Measurements from ENCODE around the gene PEDS1. TPM values are rescaled to one million over a fixed set of nuclear protein-coding genes. Genes with fewer than 3 reads are reported as not detected.
A peak's percentile ranks its signal among the peaks of the same experiment; 100 is the strongest.

PEDS1 gene
- total RNA-seq, 1 donor from 2014 or later = 31.0 TPM

DNA sequence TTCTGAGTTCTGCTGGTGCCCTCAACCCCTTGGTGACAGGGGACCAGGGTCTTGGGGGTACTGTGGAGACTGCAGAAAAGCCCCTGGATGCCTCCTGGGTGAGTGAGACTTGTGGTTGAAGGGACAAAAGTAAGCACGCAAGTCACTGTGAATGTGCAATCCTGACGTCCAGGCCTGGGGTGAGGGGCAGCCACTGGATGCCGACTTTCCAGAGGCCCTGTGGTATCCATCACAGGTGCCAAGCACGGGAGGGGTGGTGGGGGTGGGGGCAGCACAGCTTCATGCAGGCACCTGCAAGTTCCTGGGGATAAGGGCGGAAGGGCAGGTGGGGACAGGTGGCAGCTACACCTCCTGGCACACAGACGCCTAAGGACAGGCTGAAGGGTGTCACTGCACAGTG lies 20.5 kb downstream of the PEDS1 start:
- Mint-ChIP-seq H3K36me3 (ENCODE audit: insufficient read depth) (peaks cover 14% of the 10 kb centered on the region), H3K9me3 (ENCODE audit: low read depth) (no peaks in the 10 kb centered on the region), H3K27ac (no peak overlapping the region), H3K4me1 (ENCODE audit: low read depth) (no peaks in the 10 kb centered on the region), H3K4me3 (ENCODE audit: low read depth) (no peak overlapping the region), H3K27me3 (no peaks in the 10 kb centered on the region)
- no peak for DNase-seq (ENCODE audit: low spot score, unreplicated experiment)
- TF ChIP-seq, protein P1, sequence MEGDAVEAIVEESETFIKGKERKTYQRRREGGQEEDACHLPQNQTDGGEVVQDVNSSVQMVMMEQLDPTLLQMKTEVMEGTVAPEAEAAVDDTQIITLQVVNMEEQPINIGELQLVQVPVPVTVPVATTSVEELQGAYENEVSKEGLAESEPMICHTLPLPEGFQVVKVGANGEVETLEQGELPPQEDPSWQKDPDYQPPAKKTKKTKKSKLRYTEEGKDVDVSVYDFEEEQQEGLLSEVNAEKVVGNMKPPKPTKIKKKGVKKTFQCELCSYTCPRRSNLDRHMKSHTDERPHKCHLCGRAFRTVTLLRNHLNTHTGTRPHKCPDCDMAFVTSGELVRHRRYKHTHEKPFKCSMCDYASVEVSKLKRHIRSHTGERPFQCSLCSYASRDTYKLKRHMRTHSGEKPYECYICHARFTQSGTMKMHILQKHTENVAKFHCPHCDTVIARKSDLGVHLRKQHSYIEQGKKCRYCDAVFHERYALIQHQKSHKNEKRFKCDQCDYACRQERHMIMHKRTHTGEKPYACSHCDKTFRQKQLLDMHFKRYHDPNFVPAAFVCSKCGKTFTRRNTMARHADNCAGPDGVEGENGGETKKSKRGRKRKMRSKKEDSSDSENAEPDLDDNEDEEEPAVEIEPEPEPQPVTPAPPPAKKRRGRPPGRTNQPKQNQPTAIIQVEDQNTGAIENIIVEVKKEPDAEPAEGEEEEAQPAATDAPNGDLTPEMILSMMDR (IDR thresholded peaks at IDR 0.05; ENCODE audit: unreplicated experiment) = no peak

DNA sequence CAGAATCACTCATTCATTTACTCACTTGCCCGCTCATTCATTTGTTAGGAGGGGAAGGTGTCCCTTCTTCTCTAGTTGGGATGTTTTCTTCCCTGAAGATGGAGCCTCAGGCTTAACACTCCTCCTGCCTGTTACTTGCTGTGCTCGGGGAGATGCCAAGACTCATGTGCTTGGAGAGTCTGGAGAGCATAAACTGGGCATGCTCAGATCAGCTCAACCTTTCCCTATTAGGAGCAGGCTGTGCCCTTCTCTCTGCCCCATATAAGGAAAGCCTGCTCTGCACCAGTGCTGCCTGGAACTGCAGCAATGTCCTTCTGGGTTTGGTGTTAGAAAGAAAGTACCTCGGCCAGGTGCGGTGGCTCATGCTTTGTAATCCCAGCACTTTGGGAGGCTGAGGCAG lies 22.5 kb downstream of the PEDS1 start:
- Mint-ChIP-seq H3K27me3 (no peaks in the 10 kb centered on the region), H3K4me1 (ENCODE audit: low read depth) (no peaks in the 10 kb centered on the region), H3K4me3 (ENCODE audit: low read depth) (no peak overlapping the region), H3K9me3 (ENCODE audit: low read depth) (no peaks in the 10 kb centered on the region), H3K36me3 (ENCODE audit: insufficient read depth) (peaks cover 16% of the 10 kb centered on the region), H3K27ac (no peak overlapping the region)
- TF ChIP-seq, protein P1 (IDR thresholded peaks at IDR 0.05; ENCODE audit: unreplicated experiment) = no peak
- no peak for DNase-seq (ENCODE audit: low spot score, unreplicated experiment)

- Mint-ChIP-seq H3K9me3 (ENCODE audit: low read depth) (no peaks in the 10 kb centered on the region), H3K4me1 (ENCODE audit: low read depth) (no peaks in the 10 kb centered on the region), H3K27me3 (no peaks in the 10 kb centered on the region), H3K36me3 (ENCODE audit: insufficient read depth) (peaks cover 13% of the 10 kb centered on the region), H3K27ac (no peak overlapping the region), H3K4me3 (ENCODE audit: low read depth) (no peak overlapping the region)
- TF ChIP-seq, protein P1 (IDR thresholded peaks at IDR 0.05; ENCODE audit: unreplicated experiment) = no peak
- DNase-seq (ENCODE audit: low spot score, unreplicated experiment) = no peak
These were observed 23.2 kb downstream of the PEDS1 start for GRCh38 chr20:50130356-50130723.

DNA sequence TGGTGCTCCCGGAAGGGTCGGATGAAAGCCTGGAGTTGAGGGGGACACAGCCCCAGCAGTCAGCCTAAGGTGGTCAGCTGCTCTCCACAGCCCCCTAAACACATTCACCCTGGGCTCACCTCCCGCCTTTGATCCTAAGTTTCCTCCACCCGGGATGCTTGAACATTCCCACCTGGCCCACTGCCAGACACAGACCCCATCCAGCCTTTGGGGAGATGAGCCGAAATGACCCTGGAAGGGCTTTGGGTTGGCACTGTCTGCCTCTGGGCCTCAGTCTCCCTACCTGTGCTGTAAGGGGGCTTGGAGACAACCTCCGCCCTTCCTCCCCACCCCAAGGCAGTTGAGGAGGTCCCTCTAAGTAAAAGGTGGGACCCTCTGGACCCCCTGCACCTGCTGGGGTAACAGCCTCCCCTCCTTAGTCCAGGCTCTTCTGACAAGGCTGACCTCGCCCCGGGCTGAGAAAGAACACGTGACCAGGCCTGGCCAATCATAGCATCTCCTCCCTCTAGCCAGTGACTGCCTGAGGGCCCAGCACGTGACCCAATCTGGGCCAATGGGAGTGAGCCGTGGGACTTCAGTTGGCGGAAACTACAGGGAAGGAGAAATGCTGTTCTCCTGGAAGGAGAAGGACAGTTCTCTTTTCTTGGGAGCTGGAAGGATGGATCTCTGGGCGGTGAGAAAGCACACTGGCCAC lies 23.7 kb downstream of the PEDS1 start:
- TF ChIP-seq, protein P1 (IDR thresholded peaks at IDR 0.05; ENCODE audit: unreplicated experiment) = no peak
- Mint-ChIP-seq H3K27me3 (no peaks in the 10 kb centered on the region), H3K4me1 (ENCODE audit: low read depth) (no peaks in the 10 kb centered on the region), H3K27ac (peak overlapping the region; percentile 29), H3K9me3 (ENCODE audit: low read depth) (no peaks in the 10 kb centered on the region), H3K4me3 (ENCODE audit: low read depth) (no peak overlapping the region), H3K36me3 (ENCODE audit: insufficient read depth) (peaks cover 16% of the 10 kb centered on the region)
- DNase-seq (ENCODE audit: low spot score, unreplicated experiment) = no peak

- Mint-ChIP-seq H3K27ac (no peak overlapping the region), H3K9me3 (ENCODE audit: low read depth) (no peaks in the 10 kb centered on the region), H3K4me1 (ENCODE audit: low read depth) (no peaks in the 10 kb centered on the region), H3K27me3 (no peaks in the 10 kb centered on the region), H3K36me3 (ENCODE audit: insufficient read depth) (peaks cover 25% of the 10 kb centered on the region), H3K4me3 (ENCODE audit: low read depth) (no peak overlapping the region)
- DNase-seq (ENCODE audit: low spot score, unreplicated experiment) = no peak
- TF ChIP-seq, protein P1 (IDR thresholded peaks at IDR 0.05; ENCODE audit: unreplicated experiment) = no peak
These were observed 25.0 kb downstream of the PEDS1 start for GRCh38 chr20:50128520-50128905.
